Skin epidermis (tissue), 12 donors: ENCODE measurements around the gene FFAR3.
"Not testable (repeated sequence)": the region's sequence is repeated elsewhere in the genome, so short reads cannot be mapped to it uniquely, and the experiment has no call there.

Experiments used
- H3K27ac ChIP-seq, 21 experiments: fragments of 200-600 bp; sonication (generic) in 11 of 21; one replicate each; pipeline ENCODE4 v1.5.0; 2020; ENCODE audit warnings: mild to moderate bottlenecking in 3 of 21, inconsistent platforms in 2 of 21, moderate library complexity in 2 of 21
- H3K4me3 ChIP-seq, 7 experiments: fragments of 200-600 bp; sonication (generic) in 2 of 7; one replicate each; pipeline ENCODE4 v1.5.0; 2020; ENCODE audit warnings: inconsistent platforms in 2 of 7, mild to moderate bottlenecking in 2 of 7, moderate library complexity in 1 of 7

The FFAR3 gene

DNA sequence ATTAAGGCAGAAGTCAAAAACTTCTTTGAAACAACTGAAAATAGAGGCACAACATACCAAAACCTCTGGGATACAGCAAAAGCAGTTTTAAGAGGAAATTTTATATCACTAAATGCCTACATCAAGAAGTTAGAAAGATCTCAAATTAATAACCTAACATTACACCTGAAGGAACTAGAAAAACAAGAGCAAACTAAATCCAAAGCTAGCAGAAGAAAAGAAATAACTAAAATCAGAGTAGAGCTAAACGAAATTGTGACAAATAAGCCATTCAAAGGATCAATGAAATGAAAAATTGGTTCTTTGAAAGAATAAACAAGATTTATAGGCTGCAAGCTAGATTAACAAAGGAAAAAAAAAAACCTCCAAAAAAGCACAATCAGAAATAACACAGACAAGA, 10.1 kb downstream of the FFAR3 start:
- Histone ChIP-seq H3K4me3 (no peak overlapping the region), H3K27ac (no peak overlapping the region)

GRCh38 chr19:35369522-35369921, 11.3 kb downstream of the FFAR3 start:
- Histone ChIP-seq H3K27ac (no peak overlapping the region), H3K4me3 (no peak overlapping the region)

GRCh38 chr19:35370722-35371121, 12.5 kb downstream of the FFAR3 start, which contains the start of gene GPR42:
TSS of gene GPR42 (plus strand) at chr19:35371068. CDS start at chr19:35371360, 292 bp downstream.
- Histone ChIP-seq H3K4me3 (no peak within 1 kb of the TSS), H3K27ac (no peak within 1 kb of the TSS)

DNA sequence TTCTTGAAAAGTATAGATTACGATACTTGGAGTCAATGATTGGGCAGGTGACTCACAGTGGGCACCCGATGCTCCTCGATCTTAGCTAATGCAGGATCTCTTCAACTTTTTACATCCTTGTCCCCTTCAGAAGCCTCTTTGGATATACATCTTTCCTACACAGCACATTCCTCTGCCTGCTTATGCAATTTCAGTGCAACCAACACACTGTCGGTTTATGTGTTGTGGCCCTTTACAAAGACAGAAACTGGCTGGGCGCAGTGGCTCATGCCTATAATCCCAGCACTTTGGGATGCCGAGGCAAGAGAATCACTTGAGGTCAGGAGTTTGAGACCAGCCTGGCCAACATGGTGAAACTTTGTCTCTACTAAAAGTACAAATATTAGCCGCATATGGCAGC, 15.2 kb downstream of the FFAR3 start:
- no peak overlapping the region for H3K4me3 ChIP-seq

DNA sequence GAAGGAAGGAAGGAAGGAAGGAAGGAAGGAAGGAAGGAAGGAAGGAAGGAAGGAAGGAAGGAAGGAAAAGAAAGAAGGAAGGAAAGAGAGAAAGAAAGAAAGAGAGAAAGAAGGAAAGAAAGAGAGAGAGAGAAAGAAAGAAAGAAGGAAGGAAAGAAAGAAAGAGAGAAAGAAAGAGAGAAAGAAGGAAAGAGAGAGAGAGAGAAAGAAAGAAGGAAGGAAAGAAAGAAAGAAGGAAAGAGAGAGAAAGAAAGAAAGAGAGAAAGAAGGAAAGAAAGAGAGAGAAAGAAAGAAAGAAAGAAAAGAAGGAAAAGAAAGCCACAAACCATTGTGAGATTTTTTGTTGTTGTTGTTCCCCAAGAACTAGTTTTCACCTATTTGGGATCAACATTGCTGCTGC, 15.8 kb downstream of the FFAR3 start:
- H3K27ac ChIP-seq, H3K4me3 ChIP-seq: not testable (repeated sequence)

More for the DNA sequence above, 15.2 kb downstream of the FFAR3 start:
- H3K27ac ChIP-seq = no peak overlapping the region

GRCh38 chr19:35375505-35376307, 17.4 kb downstream of the FFAR3 start:
- Histone ChIP-seq H3K27ac (no peak overlapping the region), H3K4me3 (no peak overlapping the region)

DNA sequence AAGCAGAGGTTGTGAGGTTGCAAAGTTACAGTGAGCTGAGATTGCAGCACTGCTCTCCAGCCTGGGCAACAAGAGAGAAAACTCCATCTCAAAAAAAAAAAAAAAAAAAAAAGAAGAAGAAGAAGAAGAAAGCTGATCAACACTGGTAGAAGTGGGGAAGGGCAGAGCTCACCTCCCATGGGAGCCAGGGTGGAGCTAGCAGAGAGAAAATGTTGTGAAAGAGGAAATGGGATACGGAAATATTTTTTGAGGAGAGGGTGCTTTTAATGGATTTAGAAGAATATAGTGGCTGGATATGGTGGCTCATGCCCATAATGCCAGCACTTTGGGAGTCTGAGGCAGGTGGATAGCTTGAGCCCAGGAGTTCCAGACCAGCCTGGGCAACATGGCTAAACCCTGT, 19.4 kb downstream of the FFAR3 start:
- Histone ChIP-seq H3K4me3 (no peak overlapping the region), H3K27ac (no peak overlapping the region)

DNA sequence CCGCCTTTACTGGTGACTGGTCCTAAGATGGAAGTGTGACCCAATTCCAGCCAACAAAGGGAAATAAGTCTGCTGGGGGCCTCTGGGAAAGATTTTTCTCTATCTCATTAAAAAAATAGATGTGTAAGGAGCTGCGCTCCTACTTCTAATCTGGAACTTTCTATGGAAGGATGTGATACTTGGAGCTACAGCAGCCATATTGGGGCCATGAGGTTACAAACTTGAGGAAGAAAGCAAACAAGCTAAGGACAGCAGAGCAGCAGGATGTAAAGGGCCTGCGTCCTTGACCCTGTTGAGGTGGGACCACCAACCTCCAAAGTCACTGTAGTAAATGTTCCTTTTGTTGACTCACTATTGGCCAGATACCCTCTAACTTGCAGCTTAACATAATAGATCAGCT, 20.1 kb downstream of the FFAR3 start:
- no peak overlapping the region for H3K4me3 ChIP-seq
- H3K27ac ChIP-seq = no peak overlapping the region

DNA sequence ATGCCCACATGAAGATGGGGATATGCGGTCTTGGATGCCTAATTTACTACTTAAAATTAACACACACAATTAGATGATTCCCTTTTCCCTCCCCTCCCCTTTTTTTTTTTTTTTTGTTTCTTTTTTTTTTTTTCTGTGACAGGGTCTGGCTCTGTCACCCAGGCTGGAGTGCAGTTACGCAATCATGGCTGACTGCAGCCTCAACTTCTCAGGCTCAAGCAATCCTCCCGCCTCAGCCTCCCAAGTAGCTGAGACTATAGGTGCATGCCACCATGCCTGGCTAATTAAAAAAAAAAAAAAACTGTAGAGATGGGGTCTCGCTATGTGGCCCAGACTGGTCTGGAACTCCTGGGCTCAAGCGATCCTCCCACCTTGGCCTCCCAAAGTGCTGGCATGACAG, 21.3 kb downstream of the FFAR3 start:
- H3K27ac ChIP-seq, H3K4me3 ChIP-seq: not testable (repeated sequence)

DNA sequence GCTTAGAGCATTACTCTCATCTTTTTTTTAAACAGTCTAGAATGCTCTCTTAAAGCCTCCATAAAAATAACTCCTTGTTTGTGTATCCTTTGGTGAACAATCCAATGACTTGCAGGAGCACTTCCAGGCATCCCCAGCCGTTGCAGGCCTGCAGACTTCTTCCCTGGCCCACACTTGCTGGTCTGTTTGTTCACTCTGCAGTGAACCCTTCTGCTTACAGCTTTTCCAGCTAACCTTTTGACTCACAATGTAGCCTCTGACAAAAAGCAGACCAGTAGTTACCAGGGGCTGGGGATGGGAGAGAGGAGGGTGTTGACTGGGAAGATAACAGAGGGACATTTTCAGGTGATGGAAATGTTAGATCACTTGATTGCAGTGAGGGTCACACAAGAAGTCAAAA, 21.7 kb downstream of the FFAR3 start:
- Histone ChIP-seq H3K4me3 (no peak overlapping the region), H3K27ac (no peak overlapping the region)

DNA sequence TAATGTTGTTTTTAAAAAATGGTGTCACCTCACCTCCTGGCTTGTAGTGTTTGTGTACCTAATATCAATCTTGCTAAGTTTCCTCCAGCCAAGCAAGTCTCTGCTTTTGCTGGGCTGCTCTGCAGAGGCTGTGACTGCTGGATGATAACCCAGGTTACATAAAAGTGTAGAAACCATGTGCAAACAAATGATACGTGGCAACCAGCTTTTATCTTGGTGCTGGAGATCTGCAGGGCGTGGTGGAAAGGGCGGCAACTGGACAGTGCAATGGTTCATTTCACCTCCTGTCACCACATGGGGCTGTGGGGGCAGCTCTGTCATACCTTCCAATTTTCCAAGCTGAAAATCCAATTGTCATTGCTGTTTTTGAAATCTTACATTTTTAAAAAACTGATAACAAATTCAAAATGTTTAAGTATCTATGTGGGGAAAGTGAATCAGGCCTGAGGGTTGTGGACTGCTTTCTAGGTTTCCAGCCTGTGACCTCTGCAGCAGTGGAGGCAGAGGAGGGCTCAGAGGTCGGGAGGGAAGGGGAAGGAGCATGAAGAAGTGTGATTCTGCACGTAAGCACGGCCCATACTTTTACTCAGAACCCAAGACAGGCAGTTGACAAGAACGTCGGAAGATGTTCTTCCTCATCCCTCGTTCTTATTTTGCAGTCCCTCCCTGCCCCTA, 22.3 kb downstream of the FFAR3 start:
- no peak overlapping the region for H3K4me3 ChIP-seq

DNA sequence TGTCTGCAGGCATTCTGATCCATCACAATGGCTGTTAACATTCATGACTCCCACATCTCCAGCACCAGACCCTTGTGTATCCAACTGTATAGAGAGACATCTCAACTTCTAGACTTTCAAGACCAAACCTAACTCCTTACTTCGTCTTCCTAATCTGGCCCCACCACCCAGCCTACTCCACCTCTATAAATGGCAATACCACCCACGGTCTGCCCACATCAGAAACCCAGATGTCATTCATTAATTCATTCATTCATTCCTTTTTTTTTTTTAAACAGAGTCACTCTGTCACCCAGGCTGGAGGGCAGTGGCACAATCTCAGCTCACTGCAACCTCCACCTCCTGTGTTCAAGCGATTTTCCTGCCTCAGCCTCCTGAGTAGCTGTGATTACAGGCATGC, 23.1 kb downstream of the FFAR3 start:
- Histone ChIP-seq H3K4me3 (no peak overlapping the region), H3K27ac (no peak overlapping the region)

More for the DNA sequence above, 22.3 kb downstream of the FFAR3 start:
- no peak overlapping the region for H3K27ac ChIP-seq

DNA sequence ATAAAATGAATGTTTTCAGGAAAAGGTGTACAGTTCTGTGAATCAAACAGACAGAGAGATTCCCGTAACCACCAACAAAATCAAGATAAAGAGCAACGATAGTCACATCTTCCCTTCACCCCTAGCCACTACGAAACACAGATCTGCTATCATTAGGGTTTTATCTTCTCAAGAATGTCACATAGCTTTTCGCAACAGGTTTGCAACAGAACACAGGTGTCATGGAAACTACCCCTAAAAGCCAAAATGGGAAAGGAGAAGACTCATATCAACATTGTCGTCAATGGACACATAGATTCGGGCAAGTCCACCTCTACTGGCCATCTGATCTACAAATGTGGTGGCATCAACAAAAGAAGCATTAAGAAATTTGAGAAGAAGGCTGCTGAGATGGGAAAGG, 23.7 kb downstream of the FFAR3 start:
- H3K4me3 ChIP-seq = no peak overlapping the region
- no peak overlapping the region for H3K27ac ChIP-seq

- no peak overlapping the region for H3K27ac ChIP-seq
- no peak overlapping the region for H3K4me3 ChIP-seq
Observed at GRCh38 chr19:35383536-35383935, 25.3 kb downstream of the FFAR3 start.

- H3K27ac ChIP-seq = no peak overlapping the region
- H3K4me3 ChIP-seq = no peak overlapping the region
Observed at GRCh38 chr19:35388277-35389054, 30.2 kb downstream of the FFAR3 start.

- Histone ChIP-seq H3K4me3 (no peak overlapping the region), H3K27ac (no peak overlapping the region)
Observed at GRCh38 chr19:35389192-35389861, 31.1 kb downstream of the FFAR3 start.

DNA sequence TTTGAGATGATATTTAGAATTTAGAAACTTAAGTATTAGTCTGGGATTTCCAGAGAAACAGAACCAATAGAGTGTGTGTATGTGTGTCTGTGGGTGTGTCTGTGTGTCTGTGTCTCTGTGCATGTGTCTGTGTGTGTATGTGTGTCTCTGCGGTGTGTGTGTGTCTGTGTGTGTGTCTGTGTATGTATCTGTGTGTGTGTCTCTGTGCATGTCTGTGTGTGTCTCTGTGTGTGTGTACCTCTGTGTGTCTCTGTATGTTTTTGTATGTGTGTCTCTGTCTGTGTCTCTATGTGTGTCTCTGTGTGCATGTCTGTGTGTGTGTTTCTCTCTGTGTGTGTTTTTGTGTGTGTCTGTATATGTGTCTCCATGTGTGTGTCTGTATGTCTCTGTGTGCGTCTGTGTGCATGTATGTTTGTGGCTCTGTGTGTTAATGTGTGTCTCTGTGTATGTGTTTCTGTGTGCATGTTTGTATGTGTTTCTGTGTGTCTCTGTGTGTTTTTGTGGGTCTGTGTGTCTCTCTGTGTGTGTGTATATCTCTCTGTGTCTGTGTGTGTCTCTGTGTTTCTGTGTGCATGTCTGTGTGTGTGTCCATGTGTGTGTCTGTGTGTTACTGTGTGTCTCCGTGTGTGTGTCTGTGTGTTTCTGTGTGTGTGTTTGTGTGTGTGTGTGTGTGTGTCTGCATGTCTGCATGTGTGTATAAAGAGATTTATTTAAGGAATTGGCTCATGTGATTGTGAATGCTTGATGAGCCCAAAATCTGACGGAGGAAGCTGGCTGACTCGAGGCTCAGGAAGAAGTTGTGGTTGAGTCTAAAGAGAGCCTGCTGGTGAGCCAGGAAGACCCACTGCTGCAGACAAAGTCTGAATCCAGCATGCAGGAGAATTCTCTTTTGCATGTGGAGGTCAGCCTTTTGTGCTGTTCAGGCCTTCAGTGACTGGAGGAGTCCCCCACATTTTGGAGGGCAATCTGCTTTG, 34.8 kb downstream of the FFAR3 start:
- no peak overlapping the region for H3K27ac ChIP-seq
- H3K4me3 ChIP-seq = no peak overlapping the region

DNA sequence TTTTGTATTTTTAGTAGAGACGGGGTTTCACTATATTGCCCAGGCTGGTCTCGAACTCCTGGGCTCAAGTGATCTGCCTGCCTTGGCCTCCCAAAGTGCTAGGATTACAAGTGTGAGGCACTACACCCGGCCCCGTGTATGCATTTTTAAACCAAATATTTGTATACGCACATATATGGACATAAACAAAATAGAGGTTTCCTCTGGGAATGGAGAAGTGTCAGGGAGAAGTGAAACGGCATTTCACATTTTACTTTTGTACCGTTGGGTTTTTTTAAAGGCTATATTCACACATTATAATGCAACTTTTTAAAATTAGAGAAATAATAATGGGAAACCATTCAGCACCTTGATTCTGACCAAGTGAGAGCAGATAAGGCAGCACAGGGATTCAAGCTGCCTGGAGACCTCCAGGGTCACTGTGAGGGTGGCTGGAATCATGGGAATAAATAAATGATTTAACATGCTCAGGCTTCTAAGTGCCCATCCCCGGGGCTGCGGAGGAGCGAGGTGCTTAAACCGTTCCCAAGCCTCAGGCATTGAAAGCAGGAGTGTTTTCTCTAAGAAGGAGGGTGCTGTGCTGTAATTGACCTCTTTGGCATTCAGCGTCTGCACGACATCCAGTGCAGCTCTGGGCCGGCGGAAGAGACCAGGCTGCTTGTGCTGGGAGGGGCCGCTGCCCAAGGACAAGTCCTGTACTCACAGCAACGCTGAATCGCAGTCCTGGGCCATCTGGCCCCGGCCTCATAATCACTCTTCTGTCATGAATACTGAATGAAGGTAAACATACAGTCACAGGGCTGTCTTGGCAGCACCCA, 37.3 kb downstream of the FFAR3 start:
- H3K27ac ChIP-seq = no peak overlapping the region

More for the DNA sequence above, 37.3 kb downstream of the FFAR3 start:
- no peak overlapping the region for H3K4me3 ChIP-seq
